A673 (cell line): Measurements from ENCODE around the gene LYPD3.

Source experiments
- CTCF ChIP-seq: fragments of 300-800, 200-600 bp; sonication (generic); conservative IDR thresholded peaks from 2 replicates; pipeline ENCODE4 v1.5.1; 2017; ENCODE audit warnings: low read depth, mild to moderate bottlenecking, antibody characterized with exemption, low read length, moderate library complexity, mixed read lengths
- EZH2 ChIP-seq: fragments of 200-600 bp; sonication (generic); IDR thresholded peaks from 2 replicates; pipeline ENCODE4 v1.6.1; 2017; ENCODE audit warnings: borderline replicate concordance, low read depth, mild to moderate bottlenecking, mixed read lengths, antibody characterized with exemption, low read length; ENCODE audit not compliant: poor library complexity, severe bottlenecking

- TF ChIP-seq CTCF = no peak
- TF ChIP-seq EZH2 = no peak
Observed at GRCh38 chr19:43510713-43511112, 45.3 kb upstream of the LYPD3 start.
